ENCODE results near the gene CDC6.

The CDC6 gene

GRCh38 chr17:40342504-40343218 lies 55.0 kb downstream of the CDC6 start:
- Histone ChIP-seq H3K27me3 (ENCODE audit: control insufficient read depth, insufficient read depth, low read length) (no peaks in the 10 kb centered on the region), H3K36me3 (ENCODE audit: control insufficient read depth, insufficient read depth, low read length) (no peaks in the 10 kb centered on the region), H3K9me3 (ENCODE audit: control insufficient read depth, low read length) (no peaks in the 10 kb centered on the region), H3K9ac (ENCODE audit: low read length) (peak overlapping the region; percentile 93), H3K4me3 (ENCODE audit: low read length) (peak overlapping the region; percentile 71), H3K4me1 (ENCODE audit: control insufficient read depth, insufficient read depth, low read length) (peaks cover 61% of the 10 kb centered on the region)

GRCh38 chr17:40343219-40344119 lies 55.8 kb downstream of the CDC6 start:
- Histone ChIP-seq H3K27me3 (ENCODE audit: control insufficient read depth, insufficient read depth, low read length) (no peaks in the 10 kb centered on the region), H3K9ac (ENCODE audit: low read length) (peak overlapping the region; percentile 93), H3K9me3 (ENCODE audit: control insufficient read depth, low read length) (no peaks in the 10 kb centered on the region), H3K36me3 (ENCODE audit: control insufficient read depth, insufficient read depth, low read length) (peaks cover 2% of the 10 kb centered on the region), H3K4me3 (ENCODE audit: low read length) (peak overlapping the region; percentile 71), H3K4me1 (ENCODE audit: control insufficient read depth, insufficient read depth, low read length) (peaks cover 70% of the 10 kb centered on the region)

- Histone ChIP-seq H3K9ac (ENCODE audit: low read length) (peak overlapping the region; percentile 93), H3K9me3 (ENCODE audit: control insufficient read depth, low read length) (no peaks in the 10 kb centered on the region), H3K4me3 (ENCODE audit: low read length) (peak overlapping the region; percentile 44), H3K36me3 (ENCODE audit: control insufficient read depth, insufficient read depth, low read length) (peaks cover 3% of the 10 kb centered on the region), H3K27me3 (ENCODE audit: control insufficient read depth, insufficient read depth, low read length) (no peaks in the 10 kb centered on the region), H3K4me1 (ENCODE audit: control insufficient read depth, insufficient read depth, low read length) (peaks cover 81% of the 10 kb centered on the region)
These were observed 56.9 kb downstream of the CDC6 start for GRCh38 chr17:40344421-40345160.

GRCh38 chr17:40345161-40345993 lies 57.7 kb downstream of the CDC6 start:
- Histone ChIP-seq H3K9me3 (ENCODE audit: control insufficient read depth, low read length) (no peaks in the 10 kb centered on the region), H3K4me3 (ENCODE audit: low read length) (peak overlapping the region; percentile 44), H3K9ac (ENCODE audit: low read length) (peak overlapping the region; percentile 93), H3K36me3 (ENCODE audit: control insufficient read depth, insufficient read depth, low read length) (peaks cover 3% of the 10 kb centered on the region), H3K4me1 (ENCODE audit: control insufficient read depth, insufficient read depth, low read length) (peaks cover 82% of the 10 kb centered on the region), H3K27me3 (ENCODE audit: control insufficient read depth, insufficient read depth, low read length) (no peaks in the 10 kb centered on the region)

GRCh38 chr17:40345994-40346764 lies 58.5 kb downstream of the CDC6 start:
- Histone ChIP-seq H3K36me3 (ENCODE audit: control insufficient read depth, insufficient read depth, low read length) (peaks cover 3% of the 10 kb centered on the region), H3K9ac (ENCODE audit: low read length) (peak overlapping the region; percentile 93), H3K9me3 (ENCODE audit: control insufficient read depth, low read length) (no peaks in the 10 kb centered on the region), H3K27me3 (ENCODE audit: control insufficient read depth, insufficient read depth, low read length) (no peaks in the 10 kb centered on the region), H3K4me3 (ENCODE audit: low read length) (peak overlapping the region; percentile 44), H3K4me1 (ENCODE audit: control insufficient read depth, insufficient read depth, low read length) (peaks cover 76% of the 10 kb centered on the region)

GRCh38 chr17:40346765-40347158 lies 59.1 kb downstream of the CDC6 start:
- Histone ChIP-seq H3K4me1 (ENCODE audit: control insufficient read depth, insufficient read depth, low read length) (peaks cover 79% of the 10 kb centered on the region), H3K4me3 (ENCODE audit: low read length) (no peak overlapping the region), H3K9ac (ENCODE audit: low read length) (peak overlapping the region; percentile 40), H3K9me3 (ENCODE audit: control insufficient read depth, low read length) (no peaks in the 10 kb centered on the region), H3K36me3 (ENCODE audit: control insufficient read depth, insufficient read depth, low read length) (peaks cover 3% of the 10 kb centered on the region), H3K27me3 (ENCODE audit: control insufficient read depth, insufficient read depth, low read length) (no peaks in the 10 kb centered on the region)

- Histone ChIP-seq H3K27me3 (ENCODE audit: control insufficient read depth, insufficient read depth, low read length) (no peaks in the 10 kb centered on the region), H3K9ac (ENCODE audit: low read length) (peak overlapping the region; percentile 40), H3K9me3 (ENCODE audit: control insufficient read depth, low read length) (no peaks in the 10 kb centered on the region), H3K36me3 (ENCODE audit: control insufficient read depth, insufficient read depth, low read length) (peaks cover 11% of the 10 kb centered on the region), H3K4me1 (ENCODE audit: control insufficient read depth, insufficient read depth, low read length) (peaks cover 85% of the 10 kb centered on the region), H3K4me3 (ENCODE audit: low read length) (no peak overlapping the region)
These were observed 59.8 kb downstream of the CDC6 start for GRCh38 chr17:40347319-40348135.

- H3K4me1 ChIP-seq (ENCODE audit: control insufficient read depth, insufficient read depth, low read length) = peaks cover 81% of the 10 kb centered on the region
- no peaks in the 10 kb centered on the region for H3K9me3 ChIP-seq (ENCODE audit: control insufficient read depth, low read length)
- H3K27me3 ChIP-seq (ENCODE audit: control insufficient read depth, insufficient read depth, low read length) = no peaks in the 10 kb centered on the region
- H3K9ac ChIP-seq (ENCODE audit: low read length) = peak overlapping the region; percentile 37
- peaks cover 11% of the 10 kb centered on the region for H3K36me3 ChIP-seq (ENCODE audit: control insufficient read depth, insufficient read depth, low read length)
- no peak overlapping the region for H3K4me3 ChIP-seq (ENCODE audit: low read length)
These were observed 60.4 kb downstream of the CDC6 start for GRCh38 chr17:40348136-40348504.

- Histone ChIP-seq H3K9me3 (ENCODE audit: control insufficient read depth, low read length) (no peaks in the 10 kb centered on the region), H3K4me3 (ENCODE audit: low read length) (no peak overlapping the region), H3K27me3 (ENCODE audit: control insufficient read depth, insufficient read depth, low read length) (no peaks in the 10 kb centered on the region), H3K9ac (ENCODE audit: low read length) (peak overlapping the region; percentile 37), H3K36me3 (ENCODE audit: control insufficient read depth, insufficient read depth, low read length) (peaks cover 11% of the 10 kb centered on the region), H3K4me1 (ENCODE audit: control insufficient read depth, insufficient read depth, low read length) (peaks cover 78% of the 10 kb centered on the region)
These were observed 61.1 kb downstream of the CDC6 start for GRCh38 chr17:40348562-40349476.

Data from mucosa of stomach (tissue), 1 donor.